DLD1 (cell line): ENCODE data around the gene CHMP1A.
"Not testable (repeated sequence)": the region's sequence is repeated elsewhere in the genome, so short reads cannot be mapped to it uniquely, and the experiment has no call there.

ENCODE experiments used
- in situ Hi-C: cut with HindIII; loops from 2 replicates; pipeline ENCODE4 v1.10.0; 2017; ENCODE audit warnings: low sequenced_read_pairs

Gene CHMP1A

GRCh38 chr16:89661215-89661614 is 3.7 kb upstream of the CHMP1A start:
- in situ Hi-C loops: no loop called here

GRCh38 chr16:89660146-89660545 is 2.6 kb upstream of the CHMP1A start:
- in situ Hi-C loops: no loop called here

GRCh38 chr16:89658221-89658879 is 842 bp upstream of the CHMP1A start:
- in situ Hi-C loops: no loop called here

- in situ Hi-C loops: no loop called here
Observed at GRCh38 chr16:89656435-89657121, 930 bp downstream of the CHMP1A start.

- in situ Hi-C loops: no loop called here
Observed at GRCh38 chr16:89655062-89655643, 2.4 kb downstream of the CHMP1A start.

- in situ Hi-C loops: no loop called here
Observed at GRCh38 chr16:89653656-89654295, 3.7 kb downstream of the CHMP1A start.

GRCh38 chr16:89651584-89651983 is 5.9 kb downstream of the CHMP1A start:
- in situ Hi-C loops: no loop called here

- in situ Hi-C loops: no loop called here
Observed at GRCh38 chr16:89646906-89647305, 10.6 kb downstream of the CHMP1A start.

GRCh38 chr16:89646270-89646669 is 11.2 kb downstream of the CHMP1A start:
- in situ Hi-C loops: no loop called here

GRCh38 chr16:89645122-89645521 is 12.4 kb downstream of the CHMP1A start:
- in situ Hi-C loops: no loop called here

- in situ Hi-C loops: no loop called here
Observed at GRCh38 chr16:89643769-89644300, 13.7 kb downstream of the CHMP1A start.

- in situ Hi-C loops: no loop called here
Observed at GRCh38 chr16:89642574-89642973, 14.9 kb downstream of the CHMP1A start.

- in situ Hi-C loops: no loop called here
Observed at GRCh38 chr16:89641458-89642119, 15.9 kb downstream of the CHMP1A start.

- in situ Hi-C loops: no loop called here
Observed at GRCh38 chr16:89639385-89639784, 18.1 kb downstream of the CHMP1A start.

- in situ Hi-C loops: no loop called here
Observed at GRCh38 chr16:89638455-89638854, 19.1 kb downstream of the CHMP1A start.

GRCh38 chr16:89637379-89637778 is 20.1 kb downstream of the CHMP1A start:
- in situ Hi-C loops: no loop called here

- in situ Hi-C loops: no loop called here
Observed at GRCh38 chr16:89636663-89637062, 20.8 kb downstream of the CHMP1A start.

GRCh38 chr16:89634463-89635385 is 22.8 kb downstream of the CHMP1A start:
- in situ Hi-C loops: not testable (repeated sequence)

- in situ Hi-C loops: no loop called here
Observed at GRCh38 chr16:89633064-89633631, 24.4 kb downstream of the CHMP1A start.
